Epithelial cell of proximal tubule (primary cell): ENCODE data around the gene ARIH2. TPM values are rescaled to one million over a fixed set of nuclear protein-coding genes. Genes with fewer than 3 reads are reported as not detected.

ENCODE experiments used
- DNase-seq: peaks from one replicate; pipeline ENCODE4 v3.0.0-alpha.2; 2011; ENCODE audit warnings: low read depth
- H3K4me3 ChIP-seq: 2 replicates; pipeline ENCODE4 v1.5.1; 2011; ENCODE audit warnings: low read depth, mild to moderate bottlenecking, low read length
- total RNA-seq: library from RNA; depleted of rRNA; stranded (reverse); fragments of >200 nt; gene quantifications from 2 replicates; pipeline ENCODE4 v1.2.3, GENCODE V29; 2015
- TF ChIP-seq, protein P1 (sequence below): conservative IDR thresholded peaks from 2 replicates; pipeline ENCODE4 v1.5.1; 2012; ENCODE audit warnings: low read depth, mild to moderate bottlenecking, low read length

The ARIH2 gene
- total RNA-seq, 1 donor from 2014 or later = 44.8 TPM

DNA sequence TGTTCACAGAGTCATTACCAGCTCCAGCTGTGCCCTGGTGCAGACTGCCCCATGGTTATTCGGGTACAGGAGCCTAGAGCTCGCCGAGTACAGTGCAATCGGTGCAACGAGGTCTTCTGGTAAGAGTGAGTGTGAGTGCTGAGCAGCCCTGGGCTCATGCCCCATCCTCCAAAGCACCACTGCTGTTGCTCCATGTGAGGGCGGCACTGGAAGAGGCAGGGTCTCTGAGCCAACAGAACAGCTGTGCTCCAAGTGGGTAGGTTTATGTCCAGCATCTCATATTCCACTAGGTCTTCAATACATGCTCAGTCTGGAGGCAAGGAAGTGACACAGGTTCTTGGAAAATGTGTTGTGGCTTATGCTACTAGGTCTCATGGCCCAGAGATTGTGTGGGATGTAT, 51.9 kb downstream of the ARIH2 start:
- no peak for DNase-seq
- H3K4me3 ChIP-seq = no peak overlapping the region
- TF ChIP-seq, protein P1, sequence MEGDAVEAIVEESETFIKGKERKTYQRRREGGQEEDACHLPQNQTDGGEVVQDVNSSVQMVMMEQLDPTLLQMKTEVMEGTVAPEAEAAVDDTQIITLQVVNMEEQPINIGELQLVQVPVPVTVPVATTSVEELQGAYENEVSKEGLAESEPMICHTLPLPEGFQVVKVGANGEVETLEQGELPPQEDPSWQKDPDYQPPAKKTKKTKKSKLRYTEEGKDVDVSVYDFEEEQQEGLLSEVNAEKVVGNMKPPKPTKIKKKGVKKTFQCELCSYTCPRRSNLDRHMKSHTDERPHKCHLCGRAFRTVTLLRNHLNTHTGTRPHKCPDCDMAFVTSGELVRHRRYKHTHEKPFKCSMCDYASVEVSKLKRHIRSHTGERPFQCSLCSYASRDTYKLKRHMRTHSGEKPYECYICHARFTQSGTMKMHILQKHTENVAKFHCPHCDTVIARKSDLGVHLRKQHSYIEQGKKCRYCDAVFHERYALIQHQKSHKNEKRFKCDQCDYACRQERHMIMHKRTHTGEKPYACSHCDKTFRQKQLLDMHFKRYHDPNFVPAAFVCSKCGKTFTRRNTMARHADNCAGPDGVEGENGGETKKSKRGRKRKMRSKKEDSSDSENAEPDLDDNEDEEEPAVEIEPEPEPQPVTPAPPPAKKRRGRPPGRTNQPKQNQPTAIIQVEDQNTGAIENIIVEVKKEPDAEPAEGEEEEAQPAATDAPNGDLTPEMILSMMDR = no peak

GRCh38 chr3:48974076-48974864, 55.6 kb downstream of the ARIH2 start:
- no peak for DNase-seq
- H3K4me3 ChIP-seq = no peak overlapping the region
- TF ChIP-seq, protein P1 = no peak

GRCh38 chr3:48979451-48979850, 60.8 kb downstream of the ARIH2 start:
- no peak overlapping the region for H3K4me3 ChIP-seq
- TF ChIP-seq, protein P1 = no peak
- no peak for DNase-seq

- TF ChIP-seq, protein P1 = no peak
- DNase-seq = no peak
- H3K4me3 ChIP-seq = no peak overlapping the region
Measured at GRCh38 chr3:48980295-48980694, 61.7 kb downstream of the ARIH2 start.

GRCh38 chr3:48982016-48982415, 63.4 kb downstream of the ARIH2 start:
- TF ChIP-seq, protein P1 = no peak

GRCh38 chr3:48982686-48983085, 64.0 kb downstream of the ARIH2 start:
- TF ChIP-seq, protein P1 = no peak
- no peak for DNase-seq
- no peak overlapping the region for H3K4me3 ChIP-seq

More at GRCh38 chr3:48982016-48982415, 63.4 kb downstream of the ARIH2 start:
- H3K4me3 ChIP-seq = no peak overlapping the region
- no peak for DNase-seq

DNA sequence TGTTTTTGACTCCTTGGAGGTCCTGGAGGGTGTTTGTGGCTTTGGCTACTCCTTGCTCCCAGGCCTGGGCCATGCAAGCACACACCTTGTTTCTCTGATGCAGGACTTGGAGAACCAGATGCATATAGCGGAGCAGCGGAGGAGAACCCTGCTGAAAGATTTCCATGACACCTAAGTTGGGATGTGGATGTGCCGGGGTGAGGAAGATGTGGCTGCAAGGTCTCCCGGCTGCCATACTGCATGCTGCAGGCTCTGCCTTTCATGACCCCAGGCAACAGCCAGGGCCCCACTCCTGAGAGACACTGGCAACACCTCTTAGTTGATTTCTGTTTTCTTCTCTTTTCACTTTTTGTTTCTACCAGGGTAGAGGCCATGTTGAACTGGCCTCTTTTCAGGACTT, 64.5 kb downstream of the ARIH2 start:
- TF ChIP-seq, protein P1 = no peak

More for the DNA sequence above, 64.5 kb downstream of the ARIH2 start:
- no peak overlapping the region for H3K4me3 ChIP-seq
- no peak for DNase-seq
